IMR-90 (cell line): ENCODE measurements around the gene SLC27A1. TPM values are rescaled to one million over a fixed set of nuclear protein-coding genes. Genes with fewer than 3 reads are reported as not detected.

ENCODE experiments used
- ATAC-seq: fragments of 200-7000 bp; cut with Tn5 transposase; 2 replicates; pipeline ENCODE4 v1.9.1; 2020; ENCODE audit warnings: low read depth, mild to moderate bottlenecking, moderate library complexity
- BruUV-seq: library from RNA; stranded (reverse); fragments of 400-500 nt; replicated peaks from 2 replicates; lab custom pipeline; 2021; lab: Mats Ljungman, UMichigan
- CTCF ChIA-PET: fragments of 300-600 bp; formaldehyde crosslinking; extraction: SDS; loops from one replicate; lab custom pipeline; 2021; ENCODE audit warnings: antibody characterized with exemption; lab: Yijun Ruan, JAX
- POLR2A ChIA-PET: fragments of 300-600 bp; sonication (Branson Sonifier 250); formaldehyde crosslinking; loops from one replicate; lab custom pipeline; 2022; ENCODE audit warnings: antibody characterized with exemption; ENCODE audit not compliant: unreplicated experiment; lab: Charles Lee
- DNase-seq: peaks from one replicate; pipeline ENCODE4 v3.0.0; 2013
- H2AFZ ChIP-seq: replicated peaks from 2 replicates; pipeline ENCODE3; 2013; ENCODE audit warnings: low read length, mild to moderate bottlenecking; ENCODE audit not compliant: poor library complexity
- H2AK5ac ChIP-seq: 2 replicates; pipeline ENCODE4 v1.6.1; 2013; ENCODE audit warnings: low read depth, low read length, inconsistent platforms
- H2AK9ac ChIP-seq: replicated peaks from 2 replicates; pipeline ENCODE3; 2013; ENCODE audit warnings: mild to moderate bottlenecking, low read depth, low read length, moderate library complexity; ENCODE audit not compliant: poor library complexity
- H2BK120ac ChIP-seq: 2 replicates; pipeline ENCODE4 v1.6.1; 2013; ENCODE audit warnings: low read depth, low read length, inconsistent platforms
- H2BK15ac ChIP-seq: 3 replicates; pipeline ENCODE4 v1.6.1; 2013; ENCODE audit warnings: low read depth, low read length, inconsistent platforms
- H2BK20ac ChIP-seq: 2 replicates; pipeline ENCODE4 v1.6.1; 2013; ENCODE audit warnings: low read depth, mild to moderate bottlenecking, inconsistent platforms, low read length, moderate library complexity
- H2BK5ac ChIP-seq: 2 replicates; pipeline ENCODE4 v1.6.1; 2013; ENCODE audit warnings: mild to moderate bottlenecking, low read depth, low read length, inconsistent platforms; ENCODE audit not compliant: poor library complexity, severe bottlenecking
- H3K14ac ChIP-seq: replicated peaks from 2 replicates; pipeline ENCODE4 v1.6.1; 2013; ENCODE audit warnings: low read depth, low read length, inconsistent platforms
- H3K18ac ChIP-seq: 2 replicates; pipeline ENCODE4 v1.6.1; 2013; ENCODE audit warnings: low read depth, low read length, control low read depth
- H3K23ac ChIP-seq: 2 replicates; pipeline ENCODE4 v1.6.1; 2013; ENCODE audit warnings: low read depth, low read length, inconsistent platforms
- H3K27ac ChIP-seq: 2 replicates; pipeline ENCODE4 v1.5.1; 2013; ENCODE audit warnings: mild to moderate bottlenecking, control low read depth, low read length; ENCODE audit not compliant: insufficient read depth
- H3K27me3 ChIP-seq: 2 replicates; pipeline ENCODE4 v1.6.1; 2013; ENCODE audit warnings: low read length; ENCODE audit not compliant: control insufficient read depth, insufficient read depth
- H3K36me3 ChIP-seq: 2 replicates; pipeline ENCODE4 v1.6.1; 2013; ENCODE audit warnings: low read length, mixed read lengths; ENCODE audit not compliant: control insufficient read depth, insufficient read depth
- H3K4ac ChIP-seq: 2 replicates; pipeline ENCODE4 v1.6.1; 2013; ENCODE audit warnings: low read depth, low read length, inconsistent platforms
- H3K4me1 ChIP-seq: 2 replicates; pipeline ENCODE4 v1.6.1; 2013; ENCODE audit warnings: low read length, mixed read lengths; ENCODE audit not compliant: control insufficient read depth, insufficient read depth
- H3K4me2 ChIP-seq: 2 replicates; pipeline ENCODE4 v1.6.1; 2013; ENCODE audit warnings: low read depth, mild to moderate bottlenecking, control low read depth, low read length, moderate library complexity
- H3K4me3 ChIP-seq: 2 replicates; pipeline ENCODE4 v1.5.1; 2013; ENCODE audit warnings: low read depth, mild to moderate bottlenecking, control low read depth, low read length, moderate library complexity; ENCODE audit not compliant: insufficient read depth
- H3K56ac ChIP-seq: 2 replicates; pipeline ENCODE4 v1.6.1; 2013; ENCODE audit warnings: low read length, inconsistent platforms; ENCODE audit not compliant: insufficient read depth; ENCODE audit errors: extremely low read depth
- H3K79me1 ChIP-seq, 2 experiments: 2 replicates each; pipeline ENCODE4 v1.6.1; 2013; ENCODE audit warnings: low read length in 2 of 2, inconsistent platforms in 1 of 2, low read depth in 1 of 2
- H3K9ac ChIP-seq: 2 replicates; pipeline ENCODE4 v1.6.1; 2013; ENCODE audit warnings: low read depth, low read length, control low read depth
- H3K9me1 ChIP-seq: 2 replicates; pipeline ENCODE4 v1.6.1; 2013; ENCODE audit warnings: low read length, inconsistent platforms; ENCODE audit not compliant: insufficient read depth
- H3K9me3 ChIP-seq: 2 replicates; pipeline ENCODE4 v1.6.1; 2013; ENCODE audit warnings: low read length; ENCODE audit not compliant: control insufficient read depth, insufficient read depth
- H4K20me1 ChIP-seq: 2 replicates; pipeline ENCODE4 v1.6.1; 2013; ENCODE audit warnings: low read length, inconsistent platforms; ENCODE audit not compliant: insufficient read depth
- H4K5ac ChIP-seq: 2 replicates; pipeline ENCODE4 v1.6.1; 2013; ENCODE audit warnings: mild to moderate bottlenecking, low read depth, low read length, control low read depth
- H4K8ac ChIP-seq, 2 experiments: 2 replicates each; pipeline ENCODE4 v1.6.1; 2013; ENCODE audit warnings: low read depth in 2 of 2, low read length in 2 of 2, control low read depth in 1 of 2, inconsistent platforms in 1 of 2
- H4K91ac ChIP-seq: 2 replicates; pipeline ENCODE4 v1.6.1; 2013; ENCODE audit warnings: low read depth, low read length, inconsistent platforms; ENCODE audit not compliant: insufficient read depth
- CEBPB ChIP-seq: IDR thresholded peaks from 2 replicates; pipeline ENCODE4 v1.6.1; 2012; ENCODE audit warnings: low read depth, low read length, improper control_type of control experiment
- FOS ChIP-seq: fragments of 150-350 bp; IDR thresholded peaks from 2 replicates; pipeline ENCODE4 v1.6.1; 2016; ENCODE audit warnings: low read depth, low read length
- MXI1 ChIP-seq: IDR thresholded peaks from 2 replicates; pipeline ENCODE4 v1.6.1; 2012; ENCODE audit warnings: low read depth, mild to moderate bottlenecking, low read length, moderate library complexity, borderline replicate concordance
- NFE2L2 ChIP-seq: fragments of 150-350 bp; IDR thresholded peaks from 2 replicates; pipeline ENCODE4 v1.6.1; 2016; ENCODE audit warnings: low read depth, mild to moderate bottlenecking, low read length
- SMC3 ChIP-seq: fragments of 150-350 bp; IDR thresholded peaks from 2 replicates; pipeline ENCODE4 v1.6.1; 2016; ENCODE audit warnings: low read depth, mild to moderate bottlenecking, antibody characterized with exemption, low read length, moderate library complexity
- WGBS, 2 experiments: methylation state at CpG; one replicate each; pipeline versions ENCODE4 v1.1.5 to v1.1.7; 2013; ENCODE audit warnings: missing lambda C conversion rate in 2 of 2; ENCODE audit not compliant: insufficient read length in 1 of 2; ENCODE audit errors: extremely low coverage in 2 of 2; 5-methylcytosine and 5-hydroxymethylcytosine counted together
- dilution Hi-C: fragments of 300-500 bp; cut with HindIII; formaldehyde crosslinking; loops from one replicate; pipeline ENCODE4 v1.14.3; 2018; ENCODE audit warnings: low sequenced_read_pairs; ENCODE audit not compliant: unreplicated experiment
- in situ Hi-C: fragments of 300-500 bp; cut with MboI; formaldehyde crosslinking; loops from 3 replicates; pipeline ENCODE4 v1.14.3; 2019; ENCODE audit warnings: low sequenced_read_pairs, inconsistent platforms, mixed read lengths
- intact Hi-C: fragments of 100-400 bp; cut with micrococcal nuclease; formaldehyde crosslinking; loops from 2 replicates; pipeline ENCODE4 v1.10.0; 2022
- polyA plus RNA-seq, 3 experiments: library from polyadenylated mRNA; depleted of rRNA; stranded (reverse); fragments of >200 nt; gene quantifications; 2 replicates each; pipeline ENCODE4 v1.2.3, GENCODE V29; 2012; ENCODE audit warnings: low replicate concordance in 1 of 3
- total RNA-seq: library from RNA; depleted of rRNA; stranded (reverse); fragments of >200 nt; gene quantifications from 2 replicates; pipeline ENCODE4 v1.2.3, GENCODE V29; 2012
- TF ChIP-seq, protein P1 (sequence below): conservative IDR thresholded peaks from 2 replicates; pipeline ENCODE4 v1.5.1; 2012; ENCODE audit warnings: mild to moderate bottlenecking, low read depth, low read length, improper control_type of control experiment
- TF ChIP-seq, protein P2 (sequence below): fragments of 150-350 bp; IDR thresholded peaks from 2 replicates; pipeline ENCODE4 v1.6.1; 2016; ENCODE audit warnings: low read depth, mild to moderate bottlenecking, low read length, moderate library complexity, borderline replicate concordance

Gene SLC27A1
- total and polyA plus RNA-seq, 2 of the 4 experiments (the other 2 are of a cell fraction) = 4.8 to 12.9 TPM

DNA sequence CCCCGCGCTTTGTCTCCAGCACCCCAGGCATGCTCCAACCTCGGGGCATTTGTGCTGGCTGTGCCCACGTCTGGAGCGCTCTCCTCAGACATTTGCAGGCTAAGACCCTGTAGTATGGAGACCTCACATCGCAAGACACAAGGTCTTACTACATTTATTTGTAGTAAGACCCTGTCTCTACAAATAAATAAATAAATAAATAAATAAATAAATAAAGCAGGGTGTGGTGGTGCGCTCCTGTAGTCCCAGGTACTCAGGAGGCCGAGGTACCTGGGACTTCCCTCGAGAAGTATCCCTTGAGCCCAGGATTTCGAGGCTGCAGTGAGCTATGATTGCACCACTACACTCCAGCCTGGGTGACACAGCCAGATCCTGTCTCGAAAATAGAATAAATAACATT, 14.2 kb upstream of the SLC27A1 start:
- Histone ChIP-seq H3K9me3 (no peaks in the 10 kb centered on the region), H2AK9ac (no peak overlapping the region), H2BK120ac (no peak overlapping the region), H3K27ac (no peak overlapping the region), H3K23ac (no peak overlapping the region), H2BK20ac (no peak overlapping the region), H3K36me3 (no peaks in the 10 kb centered on the region), H3K9me1 (no peaks in the 10 kb centered on the region), H3K4ac (no peak overlapping the region), H3K4me3 (no peak overlapping the region), H3K14ac (no peak overlapping the region), H3K4me1 (no peaks in the 10 kb centered on the region; the same call in 1 of the 2 replicates), H3K4me2 (no peak overlapping the region), H3K9ac (no peak overlapping the region), H4K8ac (no peak overlapping the region), H2BK15ac (no peak overlapping the region), H3K56ac (no peak overlapping the region), H4K20me1 (peaks cover 3% of the 10 kb centered on the region), H2BK5ac (no peak overlapping the region), H3K79me1 (no peaks in the 10 kb centered on the region), H3K27me3 (peaks cover 33% of the 10 kb centered on the region), H4K91ac (no peak overlapping the region), H2AK5ac (no peak overlapping the region), H2AFZ (no peak overlapping the region), H3K18ac (no peak overlapping the region), H4K5ac (no peak overlapping the region)
- TF ChIP-seq SMC3 = no peak
- TF ChIP-seq, protein P1, sequence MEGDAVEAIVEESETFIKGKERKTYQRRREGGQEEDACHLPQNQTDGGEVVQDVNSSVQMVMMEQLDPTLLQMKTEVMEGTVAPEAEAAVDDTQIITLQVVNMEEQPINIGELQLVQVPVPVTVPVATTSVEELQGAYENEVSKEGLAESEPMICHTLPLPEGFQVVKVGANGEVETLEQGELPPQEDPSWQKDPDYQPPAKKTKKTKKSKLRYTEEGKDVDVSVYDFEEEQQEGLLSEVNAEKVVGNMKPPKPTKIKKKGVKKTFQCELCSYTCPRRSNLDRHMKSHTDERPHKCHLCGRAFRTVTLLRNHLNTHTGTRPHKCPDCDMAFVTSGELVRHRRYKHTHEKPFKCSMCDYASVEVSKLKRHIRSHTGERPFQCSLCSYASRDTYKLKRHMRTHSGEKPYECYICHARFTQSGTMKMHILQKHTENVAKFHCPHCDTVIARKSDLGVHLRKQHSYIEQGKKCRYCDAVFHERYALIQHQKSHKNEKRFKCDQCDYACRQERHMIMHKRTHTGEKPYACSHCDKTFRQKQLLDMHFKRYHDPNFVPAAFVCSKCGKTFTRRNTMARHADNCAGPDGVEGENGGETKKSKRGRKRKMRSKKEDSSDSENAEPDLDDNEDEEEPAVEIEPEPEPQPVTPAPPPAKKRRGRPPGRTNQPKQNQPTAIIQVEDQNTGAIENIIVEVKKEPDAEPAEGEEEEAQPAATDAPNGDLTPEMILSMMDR = no peak
- TF ChIP-seq, protein P2, sequence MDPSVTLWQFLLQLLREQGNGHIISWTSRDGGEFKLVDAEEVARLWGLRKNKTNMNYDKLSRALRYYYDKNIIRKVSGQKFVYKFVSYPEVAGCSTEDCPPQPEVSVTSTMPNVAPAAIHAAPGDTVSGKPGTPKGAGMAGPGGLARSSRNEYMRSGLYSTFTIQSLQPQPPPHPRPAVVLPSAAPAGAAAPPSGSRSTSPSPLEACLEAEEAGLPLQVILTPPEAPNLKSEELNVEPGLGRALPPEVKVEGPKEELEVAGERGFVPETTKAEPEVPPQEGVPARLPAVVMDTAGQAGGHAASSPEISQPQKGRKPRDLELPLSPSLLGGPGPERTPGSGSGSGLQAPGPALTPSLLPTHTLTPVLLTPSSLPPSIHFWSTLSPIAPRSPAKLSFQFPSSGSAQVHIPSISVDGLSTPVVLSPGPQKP = no peak
- no peak for TF ChIP-seq FOS
- TF ChIP-seq CEBPB = 0 out of 2 replicates have a peak, but pooled peaks have one; percentile 24
- no peak for TF ChIP-seq MXI1
- no peak for TF ChIP-seq NFE2L2
- intact Hi-C loops (loop anchor here (10.0 kb wide), 2 partner anchors 309 to 399 kb away; partner anchors contain the start of gene RPL18A), dilution Hi-C loops (no loop called here), in situ Hi-C loops (loop anchor here (10.0 kb wide), 1 partner anchor 399 kb away; the partner anchor contains the start of gene RPL18A)
- ChIA-PET POLR2A (interaction anchor here (0.6 kb wide), 1 partner anchor 28 kb away, joined by 10 read pairs; no protein-coding TSS in a partner anchor), CTCF (no interaction called here)
- no TSS peak for BruUV-seq
- DNase-seq (no peak), ATAC-seq (peak; percentile 49)
- WGBS, 2 experiments = 8% methylated on average over 2 of the region's 11 CpGs; no CpG with 5 or more reads in 1 of the 2 experiments
